SK-N-MC (cell line): ENCODE data around the gene MUSTN1.

Experiments
- EZH2 ChIP-seq: fragments of 200-600 bp; sonication (generic); IDR thresholded peaks from one replicate; pipeline ENCODE4 v1.6.1; 2017; ENCODE audit warnings: antibody characterized with exemption
- POLR2AphosphoS5 ChIP-seq: IDR thresholded peaks from 2 replicates; pipeline ENCODE4 v1.6.1; 2012; ENCODE audit warnings: mild to moderate bottlenecking, low read depth, low read length, borderline replicate concordance

DNA sequence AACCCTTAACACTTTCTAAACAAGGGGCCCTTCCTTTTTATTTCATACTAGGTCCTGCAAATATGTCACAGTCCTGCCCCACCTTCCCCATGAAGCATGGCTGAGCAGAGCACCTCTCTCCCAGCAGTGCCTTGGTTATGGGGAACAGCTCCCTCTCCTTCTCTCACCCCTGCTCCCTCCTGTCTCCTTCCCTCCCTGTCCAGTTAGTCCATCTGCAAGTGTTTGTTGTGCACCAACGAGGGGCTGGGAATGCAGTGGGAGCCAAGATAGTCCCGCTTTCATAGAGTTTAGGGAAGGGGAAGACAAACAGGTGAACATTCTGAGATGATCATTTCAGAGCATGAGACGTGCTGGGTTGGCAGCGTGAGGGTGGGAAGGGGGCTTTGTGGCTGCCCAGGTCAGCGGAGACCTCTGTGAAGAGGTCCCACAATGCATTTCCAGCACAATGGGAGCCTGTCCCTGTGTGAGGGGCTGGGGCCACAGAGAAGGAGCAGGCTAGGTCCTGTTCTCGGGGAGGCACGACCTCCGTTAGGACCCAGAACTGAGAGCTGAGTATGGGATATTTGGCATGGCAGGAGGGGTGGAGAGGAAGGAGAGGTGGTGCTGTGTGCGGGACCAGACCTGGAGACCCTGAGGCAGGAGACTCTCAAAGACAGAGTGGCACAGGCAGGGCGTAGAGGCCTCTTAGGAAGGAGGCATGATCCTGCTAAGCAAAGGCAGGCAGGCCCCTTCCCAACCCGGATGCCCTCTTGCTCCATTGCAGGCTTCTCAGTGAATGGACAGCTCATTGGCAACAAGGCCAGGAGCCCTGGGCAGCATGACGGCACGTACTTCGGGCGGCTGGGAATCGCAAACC, 45.7 kb downstream of the MUSTN1 start:
- TF ChIP-seq EZH2 (no peak), POLR2AphosphoS5 (no peak)
